Adrenal gland (tissue), 12 donors: Measurements from ENCODE around the gene NUP133. TPM values are rescaled to one million over a fixed set of nuclear protein-coding genes. Genes with fewer than 3 reads are reported as not detected.

Experiments
- DNase-seq, 7 donors: peaks; one replicate each; pipeline ENCODE4 v3.0.0-alpha.2; 2019 to 2020
- H3K27ac ChIP-seq, 5 donors: fragments of 200-600 bp; sonication (generic) in 4 of 5; 1 replicate in 3 of 5; 2 replicates in 2 of 5; pipeline versions ENCODE4 v1.5.1 to v1.8.0; 2016 to 2020; ENCODE audit warnings: mild to moderate bottlenecking in 1 of 5
- H3K27me3 ChIP-seq: fragments of 200-600 bp; 2 replicates; pipeline ENCODE4 v1.8.0; 2021
- H3K36me3 ChIP-seq, 2 donors: fragments of 200-600 bp; replicated peaks in 1 of 2; 1 replicate in 1 of 2; 2 replicates in 1 of 2; pipeline versions ENCODE4 v1.5.1 to v1.8.0; 2018 to 2022
- H3K4me1 ChIP-seq, 2 donors: fragments of 200-600 bp; replicated peaks in 1 of 2; 1 replicate in 1 of 2; 2 replicates in 1 of 2; pipeline versions ENCODE4 v1.5.1 to v1.8.0; 2018 to 2021
- H3K4me3 ChIP-seq, 4 donors: fragments of 200-600 bp; sonication (generic) in 3 of 4; one replicate each; pipeline ENCODE4 v1.5.1; 2016 to 2018
- H3K9me3 ChIP-seq, 3 donors: fragments of 200-600 bp; sonication (generic) in 1 of 3; replicated peaks in 1 of 3; 1 replicate in 2 of 3; 2 replicates in 1 of 3; pipeline versions ENCODE4 v1.5.1 to v1.8.0; 2016 to 2021
- POLR2A ChIP-seq, 2 donors: fragments of 450-650 bp; IDR thresholded peaks; one replicate each; pipeline ENCODE4 v1.6.1; 2017; ENCODE audit warnings: antibody characterized with exemption in 2 of 2, mild to moderate bottlenecking in 2 of 2, moderate library complexity in 1 of 2
- WGBS, 4 donors: extraction: QIAGEN DNeasy Blood & Tissue Kit in 2 of 4; methylation state at CpG; one replicate each; pipeline versions ENCODE4 v1.1.5 to v1.1.7; 2013 to 2017; 5-methylcytosine and 5-hydroxymethylcytosine counted together
- intact Hi-C, 2 donors: fragments of 100-400 bp; cut with DNase I; formaldehyde crosslinking; loops; one replicate each; pipeline versions ENCODE4 v1.14.1 to v1.15.0; 2022 to 2023
- polyA plus RNA-seq, 3 donors: library from polyadenylated mRNA; stranded (reverse); fragments of 200-250 nt in 2 of 3; fragments of 350-450 nt in 1 of 3; fragmentation: Illumina TruSeq in 1 of 3; extraction: RNeasy Lipid Tissue Mini Kit (QIAGEN cat#74804) in 1 of 3; gene quantifications; one replicate each; pipeline ENCODE4 v1.2.3, GENCODE V29; 2013 to 2014
- total RNA-seq, 9 donors: library from RNA; depleted of rRNA in 4 of 9; stranded (reverse); fragments of >200 nt in 4 of 9; fragments of 120-200 nt in 1 of 9; fragmentation: NEBNext Ultra II Directional in 1 of 9; extraction: Animal tissue kit (Norgen Biotek cat#: 25700) in 1 of 9; gene quantifications; one replicate each; pipeline versions ENCODE4 v1.1.0 to v1.2.4, GENCODE V29; 2013 to 2023
- TF ChIP-seq, protein P1 (sequence below), 6 experiments: fragments of 450-650 bp in 4 of 6; fragments of 200-600 bp in 2 of 6; sonication (generic) in 1 of 6; IDR thresholded peaks; 1 replicate in 5 of 6; 2 replicates in 1 of 6; pipeline versions ENCODE4 v1.5.1 to v1.8.0; 2016 to 2021; ENCODE audit warnings: antibody characterized with exemption in 6 of 6, mild to moderate bottlenecking in 2 of 6, moderate library complexity in 1 of 6
- donor health status: healthy with polysubstance abuse.
- donor health status: Bipolar disorder and iron deficiency.
- donor health status: DM: yes; HTN: yes; CAD: no.
- donor health status: DM: no; HTN: no; CAD: no.
- donor health status: DM: no; HTN: no; CAD: no.
- donor health status: DM: yes; HTN: yes; CAD: no.

NUP133 gene
- total and polyA plus RNA-seq, 12 donors: 9.8 to 48.5 (median 31.9) TPM

DNA sequence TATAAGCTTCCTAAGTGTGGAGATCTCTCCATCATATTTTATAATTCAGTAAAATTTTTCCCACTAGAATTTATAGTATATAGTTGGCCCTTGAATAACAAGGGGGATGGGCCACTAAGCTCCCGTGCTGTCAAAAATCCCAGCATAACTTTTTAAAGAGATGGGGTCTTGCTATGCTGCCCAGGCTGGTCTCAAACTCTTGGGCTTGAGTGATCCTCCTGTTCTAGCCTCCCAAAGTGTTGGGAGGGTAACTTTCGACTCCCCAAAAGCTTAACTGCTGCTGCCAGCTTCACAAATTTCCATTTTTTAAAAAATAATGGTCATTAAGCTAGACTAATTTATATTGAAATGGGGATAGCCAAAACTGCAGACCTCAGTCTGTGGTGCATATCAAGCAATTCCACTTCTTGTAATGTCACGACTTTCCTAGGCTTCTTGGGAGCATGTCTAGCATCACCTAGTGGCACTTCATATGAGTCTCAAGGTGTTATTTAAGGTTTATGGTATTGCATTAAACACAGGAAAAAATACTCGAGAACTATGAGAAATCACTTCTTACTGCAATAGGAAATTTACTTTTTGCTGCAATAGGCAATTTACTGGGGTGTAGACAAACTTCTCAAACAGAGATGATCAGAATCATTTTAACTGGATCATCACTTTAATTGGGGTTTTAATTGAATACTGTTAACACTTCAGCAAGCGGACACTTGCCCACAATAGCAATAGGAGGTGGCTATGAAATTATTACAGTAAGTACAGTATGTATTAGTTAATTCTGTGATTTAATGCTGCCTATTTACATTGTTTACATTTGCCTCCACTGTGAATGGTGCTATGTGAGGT, 55.0 kb downstream of the NUP133 start:
- Histone ChIP-seq H3K27ac (no peak overlapping the region), H3K27me3 (no peaks in the 10 kb centered on the region), H3K4me3 (no peak overlapping the region), H3K4me1 (no peaks in the 10 kb centered on the region), H3K36me3 (peaks cover 0 to 39% of the 10 kb centered on the region in 2 donors), H3K9me3 (no peaks in the 10 kb centered on the region)
- TF ChIP-seq, protein P1, sequence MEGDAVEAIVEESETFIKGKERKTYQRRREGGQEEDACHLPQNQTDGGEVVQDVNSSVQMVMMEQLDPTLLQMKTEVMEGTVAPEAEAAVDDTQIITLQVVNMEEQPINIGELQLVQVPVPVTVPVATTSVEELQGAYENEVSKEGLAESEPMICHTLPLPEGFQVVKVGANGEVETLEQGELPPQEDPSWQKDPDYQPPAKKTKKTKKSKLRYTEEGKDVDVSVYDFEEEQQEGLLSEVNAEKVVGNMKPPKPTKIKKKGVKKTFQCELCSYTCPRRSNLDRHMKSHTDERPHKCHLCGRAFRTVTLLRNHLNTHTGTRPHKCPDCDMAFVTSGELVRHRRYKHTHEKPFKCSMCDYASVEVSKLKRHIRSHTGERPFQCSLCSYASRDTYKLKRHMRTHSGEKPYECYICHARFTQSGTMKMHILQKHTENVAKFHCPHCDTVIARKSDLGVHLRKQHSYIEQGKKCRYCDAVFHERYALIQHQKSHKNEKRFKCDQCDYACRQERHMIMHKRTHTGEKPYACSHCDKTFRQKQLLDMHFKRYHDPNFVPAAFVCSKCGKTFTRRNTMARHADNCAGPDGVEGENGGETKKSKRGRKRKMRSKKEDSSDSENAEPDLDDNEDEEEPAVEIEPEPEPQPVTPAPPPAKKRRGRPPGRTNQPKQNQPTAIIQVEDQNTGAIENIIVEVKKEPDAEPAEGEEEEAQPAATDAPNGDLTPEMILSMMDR (IDR thresholded peaks at IDR 0.05): peak; percentile 19 to 50 (median 48)
- no peak for TF ChIP-seq POLR2A (IDR thresholded peaks at IDR 0.05)
- WGBS, 4 donors: 76 to 84% (median 80%) methylated on average over 5 of the region's 5 CpGs
- intact Hi-C loops: no loop called here
- DNase-seq: no peak

DNA sequence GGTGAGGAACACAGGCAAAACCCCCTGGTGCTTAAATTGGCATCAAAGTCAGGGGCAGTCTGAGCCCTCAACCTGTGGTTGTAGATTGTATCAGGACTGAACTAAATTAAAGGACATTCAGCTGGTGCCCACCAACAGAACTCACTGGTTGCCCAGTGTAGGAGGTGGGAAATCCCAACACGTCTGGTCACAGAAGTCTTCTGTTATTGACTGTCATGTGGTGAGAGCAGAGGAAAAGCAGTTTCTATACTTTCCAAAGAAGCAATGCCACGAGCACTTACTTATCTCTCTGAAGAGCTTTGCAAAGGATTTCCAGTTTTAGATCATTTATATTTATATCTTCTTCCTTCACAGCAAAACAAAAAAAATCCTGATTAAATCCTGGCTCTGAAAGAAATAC, 59.3 kb downstream of the NUP133 start:
- no peak for TF ChIP-seq POLR2A (IDR thresholded peaks at IDR 0.05)
- 85 to 88% (median 86%) methylated on average over 2 of the region's 2 CpGs for WGBS, 4 donors
- DNase-seq: no peak
- Histone ChIP-seq H3K27ac (no peak overlapping the region), H3K36me3 (peaks cover 0 to 50% of the 10 kb centered on the region in 2 donors), H3K9me3 (no peaks in the 10 kb centered on the region), H3K4me1 (no peaks in the 10 kb centered on the region), H3K27me3 (no peaks in the 10 kb centered on the region), H3K4me3 (no peak overlapping the region)
- intact Hi-C loops: no loop called here

DNA sequence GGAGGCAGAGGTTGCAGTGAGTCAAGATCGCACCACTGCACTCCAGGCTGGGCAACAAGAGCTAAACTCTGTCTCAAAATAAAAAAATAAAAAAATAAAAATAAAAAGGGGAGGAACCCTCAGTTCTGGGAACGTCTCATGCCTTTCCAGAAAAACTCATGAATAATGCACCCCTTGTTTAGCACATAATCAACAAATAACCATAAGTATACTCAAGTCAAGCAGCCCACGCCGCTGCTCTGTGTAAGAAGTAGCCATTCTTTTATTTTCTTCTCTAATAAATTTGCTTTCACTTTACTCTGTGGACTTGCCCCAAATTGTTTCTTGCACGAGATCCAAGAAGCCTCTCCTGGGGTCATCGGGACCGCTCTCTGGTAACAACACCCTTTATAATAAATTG, 59.8 kb downstream of the NUP133 start:
- H3K4me1 ChIP-seq: no peaks in the 10 kb centered on the region
- H3K9me3 ChIP-seq: no peaks in the 10 kb centered on the region
- intact Hi-C loops: no loop called here
- H3K27ac ChIP-seq: no peak overlapping the region
- H3K27me3 ChIP-seq: no peaks in the 10 kb centered on the region
- no peak overlapping the region for H3K4me3 ChIP-seq
- H3K36me3 ChIP-seq: peaks cover 0 to 50% of the 10 kb centered on the region in 2 donors
- DNase-seq: no peak
- WGBS, 4 donors: 87 to 92% (median 91%) methylated on average over 7 of the region's 7 CpGs
- TF ChIP-seq POLR2A (IDR thresholded peaks at IDR 0.05): no peak
- TF ChIP-seq, protein P1 (IDR thresholded peaks at IDR 0.05): no peak

DNA sequence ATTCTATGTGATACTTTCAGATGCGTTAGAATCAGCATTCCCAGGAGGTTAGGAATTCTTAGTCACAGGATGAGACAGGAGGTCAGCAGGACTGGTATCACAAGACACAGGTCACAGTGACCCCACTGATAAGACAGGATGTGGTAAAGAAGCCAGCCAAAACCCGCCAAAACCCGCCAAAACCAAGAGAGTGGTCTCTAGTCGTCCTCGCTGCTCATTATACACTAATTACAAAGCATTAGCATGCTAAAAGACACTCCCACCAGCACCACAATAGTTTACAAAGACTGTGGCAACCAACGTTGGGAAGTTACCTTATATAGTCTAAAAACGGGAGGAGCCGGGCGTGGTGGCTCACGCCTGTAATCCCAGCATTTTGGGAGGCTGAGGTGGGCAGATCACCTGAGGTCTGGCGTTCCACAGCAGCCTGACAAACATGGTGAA, 60.3 kb downstream of the NUP133 start:
- no peak for TF ChIP-seq POLR2A (IDR thresholded peaks at IDR 0.05)
- TF ChIP-seq, protein P1 (IDR thresholded peaks at IDR 0.05): no peak
- no peak overlapping the region for H3K27ac ChIP-seq
- 85 to 93% (median 90%) methylated on average over 11 of the region's 11 CpGs for WGBS, 4 donors
- H3K9me3 ChIP-seq: no peaks in the 10 kb centered on the region
- DNase-seq: no peak
- no peaks in the 10 kb centered on the region for H3K4me1 ChIP-seq
- H3K4me3 ChIP-seq: no peak overlapping the region
- peaks cover 0 to 50% of the 10 kb centered on the region in 2 donors for H3K36me3 ChIP-seq
- intact Hi-C loops: no loop called here
- H3K27me3 ChIP-seq: no peaks in the 10 kb centered on the region
